DMS79 treated with DMSO at 0.1 percent for 48 hours (cell line): ENCODE results near the gene PTHLH.

Source experiments
- DNase-seq: peaks from one replicate; lab custom pipeline; 2025; lab: John Stamatoyannopoulos, UW

The PTHLH gene

GRCh38 chr12:27974735-27975221, 2.2 kb upstream of the PTHLH start:
- no peak for DNase-seq

- peak; percentile 61 for DNase-seq
Measured at GRCh38 chr12:27973487-27973890, 956 bp upstream of the PTHLH start.

GRCh38 chr12:27971606-27972005, 927 bp downstream of the PTHLH start:
- DNase-seq = no peak

GRCh38 chr12:27971121-27971489, 1.4 kb downstream of the PTHLH start:
- no peak for DNase-seq

GRCh38 chr12:27970401-27971120, 2.0 kb downstream of the PTHLH start:
- no peak for DNase-seq

GRCh38 chr12:27969624-27970400, 2.7 kb downstream of the PTHLH start:
- DNase-seq = peak; percentile 74

GRCh38 chr12:27968972-27969623, 3.4 kb downstream of the PTHLH start:
- DNase-seq = peak; percentile 74

- DNase-seq = peak; percentile 72
Measured at GRCh38 chr12:27967551-27968054, 4.9 kb downstream of the PTHLH start.

- DNase-seq = no peak
Measured at GRCh38 chr12:27966870-27967269, 5.7 kb downstream of the PTHLH start.

GRCh38 chr12:27965966-27966365, 6.6 kb downstream of the PTHLH start:
- DNase-seq = no peak

GRCh38 chr12:27965411-27965810, 7.1 kb downstream of the PTHLH start:
- peak; percentile 15 for DNase-seq

- peak; percentile 50 for DNase-seq
Measured at GRCh38 chr12:27964123-27964522, 8.4 kb downstream of the PTHLH start.

- no peak for DNase-seq
Measured at GRCh38 chr12:27960821-27961220, 11.7 kb downstream of the PTHLH start.

- DNase-seq = no peak
Measured at GRCh38 chr12:27958675-27959074, 13.9 kb downstream of the PTHLH start.

GRCh38 chr12:27957366-27957765, 15.2 kb downstream of the PTHLH start:
- DNase-seq = no peak

GRCh38 chr12:27953817-27954216, 18.7 kb downstream of the PTHLH start:
- no peak for DNase-seq

- no peak for DNase-seq
Measured at GRCh38 chr12:27953348-27953747, 19.2 kb downstream of the PTHLH start.

- no peak for DNase-seq
Measured at GRCh38 chr12:27952510-27952909, 20.0 kb downstream of the PTHLH start.

- no peak for DNase-seq
Measured at GRCh38 chr12:27951898-27952297, 20.6 kb downstream of the PTHLH start.

- DNase-seq = no peak
Measured at GRCh38 chr12:27946421-27946820, 26.1 kb downstream of the PTHLH start.

- peak; percentile 41 for DNase-seq
Measured at GRCh38 chr12:27940756-27941402, 31.7 kb downstream of the PTHLH start.

- DNase-seq = no peak
Measured at GRCh38 chr12:27940245-27940644, 32.3 kb downstream of the PTHLH start.
